Measurements from ENCODE around the gene FFAR3.

Gene FFAR3

GRCh38 chr19:35389192-35389861 lies 31.1 kb downstream of the FFAR3 start:
- Histone ChIP-seq H3F3A (ENCODE audit: insufficient read depth, low read length) (no peaks in the 10 kb centered on the region), H3K4me2 (ENCODE audit: low read length) (no peak overlapping the region), H3K4me3 (ENCODE audit: low read depth, low read length, poor library complexity, severe bottlenecking) (no peak overlapping the region), H2AFZ (ENCODE audit: low read length) (no peak overlapping the region), H3K9ac (ENCODE audit: low read length) (no peak overlapping the region), H3K27ac (ENCODE audit: low read depth, low read length, poor library complexity, severe bottlenecking) (no peak overlapping the region), H3K79me2 (ENCODE audit: insufficient read depth, low read length) (no peaks in the 10 kb centered on the region), H3K36me3 (ENCODE audit: insufficient read depth, low read length) (no peaks in the 10 kb centered on the region), H3K27me3 (ENCODE audit: insufficient read depth, low read length) (no peaks in the 10 kb centered on the region), H4K20me1 (ENCODE audit: insufficient read depth, low read length) (no peaks in the 10 kb centered on the region), H3K4me1 (ENCODE audit: insufficient read depth, low read length, severe bottlenecking) (no peaks in the 10 kb centered on the region), H3K9me3 (ENCODE audit: low read length) (peaks cover 13% of the 10 kb centered on the region), H3K9me2 (ENCODE audit: low read depth, low read length) (no peaks in the 10 kb centered on the region)
- TF ChIP-seq EZH2 (IDR thresholded peaks at IDR 0.05; ENCODE audit: borderline replicate concordance, low read length): no peak
- no peak for TF ChIP-seq CTCF (IDR thresholded peaks at IDR 0.05; ENCODE audit: low read length)

- H3K79me2 ChIP-seq (ENCODE audit: insufficient read depth, low read length): no peaks in the 10 kb centered on the region
- H4K20me1 ChIP-seq (ENCODE audit: insufficient read depth, low read length): no peaks in the 10 kb centered on the region
- H3K9me2 ChIP-seq (ENCODE audit: low read depth, low read length): no peaks in the 10 kb centered on the region
- no peaks in the 10 kb centered on the region for H3K4me1 ChIP-seq (ENCODE audit: insufficient read depth, low read length, severe bottlenecking)
- no peaks in the 10 kb centered on the region for H3K36me3 ChIP-seq (ENCODE audit: insufficient read depth, low read length)
- H3F3A ChIP-seq (ENCODE audit: insufficient read depth, low read length): no peaks in the 10 kb centered on the region
- H3K27me3 ChIP-seq (ENCODE audit: insufficient read depth, low read length): no peaks in the 10 kb centered on the region
- H3K9ac ChIP-seq (ENCODE audit: low read length): no peak overlapping the region
- H2AFZ ChIP-seq (ENCODE audit: low read length): no peak overlapping the region
- no peak overlapping the region for H3K4me3 ChIP-seq (ENCODE audit: low read depth, low read length, poor library complexity, severe bottlenecking)
- no peak overlapping the region for H3K27ac ChIP-seq (ENCODE audit: low read depth, low read length, poor library complexity, severe bottlenecking)
- H3K9me3 ChIP-seq (ENCODE audit: low read length): no peaks in the 10 kb centered on the region
- no peak for TF ChIP-seq EZH2 (IDR thresholded peaks at IDR 0.05; ENCODE audit: borderline replicate concordance, low read length)
- no peak for TF ChIP-seq CTCF (IDR thresholded peaks at IDR 0.05; ENCODE audit: low read length)
- no peak overlapping the region for H3K4me2 ChIP-seq (ENCODE audit: low read length)
Observed at GRCh38 chr19:35392742-35393715, 34.8 kb downstream of the FFAR3 start.

GRCh38 chr19:35395382-35396199 lies 37.3 kb downstream of the FFAR3 start:
- no peak overlapping the region for H3K9ac ChIP-seq (ENCODE audit: low read length)
- TF ChIP-seq EZH2 (IDR thresholded peaks at IDR 0.05; ENCODE audit: borderline replicate concordance, low read length) (no peak), CTCF (IDR thresholded peaks at IDR 0.05; ENCODE audit: low read length) (no peak)

More at GRCh38 chr19:35395382-35396199, 37.3 kb downstream of the FFAR3 start:
- no peaks in the 10 kb centered on the region for H3K9me3 ChIP-seq (ENCODE audit: low read length)
- H3K4me3 ChIP-seq (ENCODE audit: low read depth, low read length, poor library complexity, severe bottlenecking): no peak overlapping the region
- H4K20me1 ChIP-seq (ENCODE audit: insufficient read depth, low read length): no peaks in the 10 kb centered on the region
- no peaks in the 10 kb centered on the region; the same call in 1 of the 2 replicates for H3K27me3 ChIP-seq (ENCODE audit: insufficient read depth, low read length)
- no peaks in the 10 kb centered on the region for H3K36me3 ChIP-seq (ENCODE audit: insufficient read depth, low read length)
- no peak overlapping the region for H3K27ac ChIP-seq (ENCODE audit: low read depth, low read length, poor library complexity, severe bottlenecking)
- H3K79me2 ChIP-seq (ENCODE audit: insufficient read depth, low read length): no peaks in the 10 kb centered on the region
- no peak overlapping the region for H3K4me2 ChIP-seq (ENCODE audit: low read length)
- H3K4me1 ChIP-seq (ENCODE audit: insufficient read depth, low read length, severe bottlenecking): no peaks in the 10 kb centered on the region
- H2AFZ ChIP-seq (ENCODE audit: low read length): no peak overlapping the region
- no peaks in the 10 kb centered on the region for H3K9me2 ChIP-seq (ENCODE audit: low read depth, low read length)
- H3F3A ChIP-seq (ENCODE audit: insufficient read depth, low read length): no peaks in the 10 kb centered on the region

All from OCI-LY1 (cell line).